Osteocyte (in vitro differentiated cells): Measurements from ENCODE around the gene ZNF692. TPM values are rescaled to one million over a fixed set of nuclear protein-coding genes. Genes with fewer than 3 reads are reported as not detected.

ENCODE experiments used
- DNase-seq: peaks from one replicate; pipeline ENCODE4 v3.0.0; 2021; ENCODE audit warnings: mixed read lengths; ENCODE audit not compliant: unreplicated experiment; ENCODE audit errors: extremely low spot score
- H3K27ac Mint-ChIP-seq: one replicate; pipeline ENCODE4 v1.8.0; 2021; ENCODE audit warnings: mild to moderate bottlenecking, mixed read lengths; ENCODE audit not compliant: unreplicated experiment
- H3K27me3 Mint-ChIP-seq: one replicate; pipeline ENCODE4 v1.8.0; 2021; ENCODE audit warnings: mixed read lengths; ENCODE audit not compliant: unreplicated experiment
- H3K36me3 Mint-ChIP-seq: one replicate; pipeline ENCODE4 v1.8.0; 2021; ENCODE audit warnings: mixed read lengths; ENCODE audit not compliant: unreplicated experiment
- H3K4me1 Mint-ChIP-seq: one replicate; pipeline ENCODE4 v1.8.0; 2021; ENCODE audit warnings: mixed read lengths; ENCODE audit not compliant: unreplicated experiment
- H3K4me3 Mint-ChIP-seq: one replicate; pipeline ENCODE4 v1.8.0; 2021; ENCODE audit warnings: mild to moderate bottlenecking, moderate library complexity, mixed read lengths; ENCODE audit not compliant: unreplicated experiment
- H3K9me3 Mint-ChIP-seq: one replicate; pipeline ENCODE4 v1.8.0; 2021; ENCODE audit warnings: mixed read lengths; ENCODE audit not compliant: unreplicated experiment
- total RNA-seq: library from RNA; stranded (reverse); gene quantifications from 2 replicates; pipeline ENCODE4 v1.2.1, GENCODE V29; 2021
- TF ChIP-seq, protein P1 (sequence below): fragments of 200-600 bp; sonication (generic); IDR thresholded peaks from 2 replicates; pipeline ENCODE4 v1.5.0; 2021; ENCODE audit warnings: antibody characterized with exemption, mild to moderate bottlenecking, moderate library complexity

The ZNF692 gene
- total RNA-seq, 1 donor from 2014 or later, result 39.9 TPM

DNA sequence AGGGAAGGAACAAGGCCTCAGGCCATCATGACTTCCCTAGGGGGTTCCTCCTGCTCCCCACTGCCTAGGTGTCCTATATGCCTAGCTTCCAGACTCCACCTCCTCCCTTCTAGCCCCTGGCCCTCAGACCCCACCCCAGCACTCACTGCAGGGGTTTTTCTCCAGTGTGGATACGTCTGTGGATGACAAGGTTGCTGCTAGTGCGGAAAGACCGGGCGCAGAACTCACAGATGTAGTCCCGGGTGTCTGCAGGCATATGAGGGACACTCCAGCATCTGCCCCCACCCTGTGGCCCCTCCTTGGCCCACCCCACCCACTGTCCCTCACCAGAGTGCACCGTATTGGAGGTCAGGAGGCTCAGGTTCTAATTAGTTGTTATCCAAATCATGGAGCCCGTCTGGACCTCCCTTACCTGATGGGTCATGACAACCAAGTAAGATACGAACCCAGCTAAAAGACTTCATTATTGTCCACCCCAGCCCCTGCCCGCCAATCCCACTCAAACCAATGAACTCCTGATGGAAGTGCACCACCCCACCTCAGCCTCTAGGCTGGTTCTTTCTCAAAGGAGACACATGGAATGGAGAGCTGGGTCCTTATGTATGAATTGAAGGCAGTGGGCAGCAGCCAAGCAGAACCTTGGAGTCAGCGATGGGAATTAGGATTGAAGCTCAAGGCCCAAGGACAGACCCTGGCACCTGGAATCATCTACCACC, 8.2 kb downstream of the ZNF692 start:
- TF ChIP-seq, protein P1, sequence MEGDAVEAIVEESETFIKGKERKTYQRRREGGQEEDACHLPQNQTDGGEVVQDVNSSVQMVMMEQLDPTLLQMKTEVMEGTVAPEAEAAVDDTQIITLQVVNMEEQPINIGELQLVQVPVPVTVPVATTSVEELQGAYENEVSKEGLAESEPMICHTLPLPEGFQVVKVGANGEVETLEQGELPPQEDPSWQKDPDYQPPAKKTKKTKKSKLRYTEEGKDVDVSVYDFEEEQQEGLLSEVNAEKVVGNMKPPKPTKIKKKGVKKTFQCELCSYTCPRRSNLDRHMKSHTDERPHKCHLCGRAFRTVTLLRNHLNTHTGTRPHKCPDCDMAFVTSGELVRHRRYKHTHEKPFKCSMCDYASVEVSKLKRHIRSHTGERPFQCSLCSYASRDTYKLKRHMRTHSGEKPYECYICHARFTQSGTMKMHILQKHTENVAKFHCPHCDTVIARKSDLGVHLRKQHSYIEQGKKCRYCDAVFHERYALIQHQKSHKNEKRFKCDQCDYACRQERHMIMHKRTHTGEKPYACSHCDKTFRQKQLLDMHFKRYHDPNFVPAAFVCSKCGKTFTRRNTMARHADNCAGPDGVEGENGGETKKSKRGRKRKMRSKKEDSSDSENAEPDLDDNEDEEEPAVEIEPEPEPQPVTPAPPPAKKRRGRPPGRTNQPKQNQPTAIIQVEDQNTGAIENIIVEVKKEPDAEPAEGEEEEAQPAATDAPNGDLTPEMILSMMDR, result no peak
- Mint-ChIP-seq H3K27ac (no peak overlapping the region), H3K4me1 (no peaks in the 10 kb centered on the region), H3K4me3 (no peak overlapping the region), H3K36me3 (peaks cover 32% of the 10 kb centered on the region), H3K27me3 (no peaks in the 10 kb centered on the region), H3K9me3 (no peaks in the 10 kb centered on the region)
- DNase-seq, result peak; percentile 62

- no peaks in the 10 kb centered on the region for H3K9me3 Mint-ChIP-seq
Observed at GRCh38 chr1:248850124-248850523, 8.8 kb downstream of the ZNF692 start.

GRCh38 chr1:248849637-248850036, 9.2 kb downstream of the ZNF692 start:
- Mint-ChIP-seq H3K36me3 (peaks cover 37% of the 10 kb centered on the region), H3K4me3 (no peak overlapping the region)

More at GRCh38 chr1:248850124-248850523, 8.8 kb downstream of the ZNF692 start:
- Mint-ChIP-seq H3K27ac (no peak overlapping the region), H3K4me3 (no peak overlapping the region), H3K36me3 (peaks cover 36% of the 10 kb centered on the region), H3K4me1 (no peaks in the 10 kb centered on the region), H3K27me3 (no peaks in the 10 kb centered on the region)
- peak; percentile 69 for DNase-seq
- TF ChIP-seq, protein P1, result no peak

DNA sequence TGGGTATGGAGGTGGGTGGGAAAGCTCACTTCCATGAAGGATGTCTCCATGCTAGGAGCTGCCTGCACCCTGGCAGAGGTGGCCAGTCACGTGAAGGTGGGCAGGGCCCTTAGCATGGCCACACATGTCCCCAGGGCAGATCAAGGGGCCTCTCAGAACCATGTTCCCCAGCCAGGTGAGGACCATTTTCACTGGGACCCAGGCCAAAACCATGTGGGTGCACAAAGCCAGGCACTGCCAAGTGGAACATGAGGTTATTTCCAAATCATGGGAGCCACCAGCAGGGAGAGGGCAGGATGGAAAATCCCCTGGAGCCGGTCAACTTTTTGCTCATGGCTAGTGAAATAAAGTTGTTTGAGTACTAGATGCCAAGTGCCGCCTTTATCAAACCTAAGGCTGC, 9.7 kb downstream of the ZNF692 start:
- peak; percentile 74 for DNase-seq
- no peaks in the 10 kb centered on the region for H3K4me1 Mint-ChIP-seq
- H3K27me3 Mint-ChIP-seq, result no peaks in the 10 kb centered on the region
- H3K27ac Mint-ChIP-seq, result no peak overlapping the region
- H3K9me3 Mint-ChIP-seq, result no peaks in the 10 kb centered on the region
- no peak overlapping the region for H3K4me3 Mint-ChIP-seq
- TF ChIP-seq, protein P1, result no peak
- H3K36me3 Mint-ChIP-seq, result peaks cover 41% of the 10 kb centered on the region

More at GRCh38 chr1:248849637-248850036, 9.2 kb downstream of the ZNF692 start:
- TF ChIP-seq, protein P1, result no peak
- H3K9me3 Mint-ChIP-seq, result no peaks in the 10 kb centered on the region
- DNase-seq, result peak; percentile 34
- no peak overlapping the region for H3K27ac Mint-ChIP-seq
- H3K4me1 Mint-ChIP-seq, result no peaks in the 10 kb centered on the region
- no peaks in the 10 kb centered on the region for H3K27me3 Mint-ChIP-seq

GRCh38 chr1:248848602-248849001, 10.3 kb downstream of the ZNF692 start:
- Mint-ChIP-seq H3K4me1 (no peaks in the 10 kb centered on the region), H3K4me3 (no peak overlapping the region), H3K36me3 (peaks cover 41% of the 10 kb centered on the region), H3K9me3 (no peaks in the 10 kb centered on the region), H3K27me3 (no peaks in the 10 kb centered on the region), H3K27ac (no peak overlapping the region)
- TF ChIP-seq, protein P1, result no peak
- no peak for DNase-seq
